ENCODE measurements around the gene DTX4. TPM values are rescaled to one million over a fixed set of nuclear protein-coding genes. Genes with fewer than 3 reads are reported as not detected.

DTX4 gene
- total RNA-seq, 4 donors from 2014 or later = 3.1 to 8.8 (median 4.5) TPM

GRCh38 chr11:59219836-59220235, 47.9 kb downstream of the DTX4 start:
- no peaks in the 10 kb centered on the region for H3K27me3 ChIP-seq
- H3K4me1 ChIP-seq = peaks cover 14 to 26% (median 21%) of the 10 kb centered on the region in 4 donors
- no peak for TF ChIP-seq POLR2AphosphoS5 (IDR thresholded peaks at IDR 0.05)
- no peak for TF ChIP-seq POLR2A (IDR thresholded peaks at IDR 0.05; ENCODE audit: low read depth)
- no peak for TF ChIP-seq EP300 (IDR thresholded peaks at IDR 0.05)
- no peak for TF ChIP-seq CTCF (IDR thresholded peaks at IDR 0.05)
- H3K27ac ChIP-seq (replicated peaks in 1 of 4) = no peak overlapping the region
- no peak for DNase-seq (ENCODE audit: extremely low spot score)
- intact Hi-C loops (cut with DNase I) = no loop called here
- H3K9me3 ChIP-seq = no peaks in the 10 kb centered on the region
- WGBS = 64% methylated on average over 4 of the region's 4 CpGs
- no peak overlapping the region for H3K4me3 ChIP-seq
- H3K36me3 ChIP-seq = no peaks in the 10 kb centered on the region

- Histone ChIP-seq H3K9me3 (no peaks in the 10 kb centered on the region), H3K27me3 (no peaks in the 10 kb centered on the region), H3K4me1 (peaks cover 14 to 29% (median 23%) of the 10 kb centered on the region in 4 donors), H3K4me3 (no peak overlapping the region), H3K36me3 (no peaks in the 10 kb centered on the region), H3K27ac (replicated peaks in 1 of 4) (no peak overlapping the region)
- no peak for DNase-seq (ENCODE audit: extremely low spot score)
- intact Hi-C loops (cut with DNase I) = no loop called here
- 46% methylated on average over 4 of the region's 4 CpGs for WGBS
- TF ChIP-seq EP300 (IDR thresholded peaks at IDR 0.05) = no peak
- no peak for TF ChIP-seq POLR2AphosphoS5 (IDR thresholded peaks at IDR 0.05)
- TF ChIP-seq POLR2A (IDR thresholded peaks at IDR 0.05; ENCODE audit: low read depth) = no peak
- TF ChIP-seq CTCF (IDR thresholded peaks at IDR 0.05) = no peak
Measured at GRCh38 chr11:59221441-59221840, 49.5 kb downstream of the DTX4 start.

GRCh38 chr11:59222464-59223060, 50.6 kb downstream of the DTX4 start:
- TF ChIP-seq POLR2AphosphoS5 (IDR thresholded peaks at IDR 0.05) (no peak), CTCF (IDR thresholded peaks at IDR 0.05) (no peak)
- H3K36me3 ChIP-seq = no peaks in the 10 kb centered on the region
- intact Hi-C loops (cut with DNase I) = no loop called here
- 71% methylated on average over 2 of the region's 2 CpGs for WGBS
- DNase-seq (ENCODE audit: extremely low spot score) = no peak
- H3K9me3 ChIP-seq = no peaks in the 10 kb centered on the region
- no peak overlapping the region for H3K4me3 ChIP-seq
- peak overlapping the region; percentile 30 to 63 (median 40) for H3K27ac ChIP-seq (replicated peaks in 1 of 4)
- no peaks in the 10 kb centered on the region for H3K27me3 ChIP-seq
- H3K4me1 ChIP-seq = peaks cover 10 to 21% (median 17%) of the 10 kb centered on the region in 4 donors

GRCh38 chr11:59223177-59223576, 51.2 kb downstream of the DTX4 start:
- 88% methylated on average over 1 of the region's 1 CpG for WGBS
- H3K9me3 ChIP-seq = no peaks in the 10 kb centered on the region
- no peak for DNase-seq (ENCODE audit: extremely low spot score)
- H3K27ac ChIP-seq (replicated peaks in 1 of 4) = peak overlapping the region in 3 of 4 donors; percentile 33 to 70 (median 63)
- no peaks in the 10 kb centered on the region for H3K27me3 ChIP-seq
- no peak for TF ChIP-seq EP300 (IDR thresholded peaks at IDR 0.05)
- TF ChIP-seq POLR2AphosphoS5 (IDR thresholded peaks at IDR 0.05) = no peak
- no peak for TF ChIP-seq CTCF (IDR thresholded peaks at IDR 0.05)
- no peak for TF ChIP-seq POLR2A (IDR thresholded peaks at IDR 0.05; ENCODE audit: low read depth)
- peaks cover 10 to 21% (median 17%) of the 10 kb centered on the region in 4 donors for H3K4me1 ChIP-seq
- no peak overlapping the region for H3K4me3 ChIP-seq
- H3K36me3 ChIP-seq = no peaks in the 10 kb centered on the region
- intact Hi-C loops (cut with DNase I) = no loop called here

GRCh38 chr11:59223611-59224010, 51.7 kb downstream of the DTX4 start:
- Histone ChIP-seq H3K4me1 (peaks cover 10 to 21% (median 17%) of the 10 kb centered on the region in 4 donors), H3K9me3 (no peaks in the 10 kb centered on the region), H3K4me3 (no peak overlapping the region), H3K27ac (replicated peaks in 1 of 4) (peak overlapping the region; percentile 25 to 70 (median 64)), H3K27me3 (no peaks in the 10 kb centered on the region), H3K36me3 (no peaks in the 10 kb centered on the region)
- TF ChIP-seq POLR2AphosphoS5 (IDR thresholded peaks at IDR 0.05) (no peak), CTCF (IDR thresholded peaks at IDR 0.05) (no peak), POLR2A (IDR thresholded peaks at IDR 0.05; ENCODE audit: low read depth) (no peak), EP300 (IDR thresholded peaks at IDR 0.05) (no peak)
- DNase-seq (ENCODE audit: extremely low spot score) = no peak
- WGBS = 33% methylated on average over 2 of the region's 2 CpGs
- intact Hi-C loops (cut with DNase I) = no loop called here

All from esophagus muscularis mucosa (tissue), 4 donors.